Measurements from ENCODE around the gene GSTP1.

GRCh38 chr11:67588136-67588503 is 4.5 kb downstream of the GSTP1 start:
- TF ChIP-seq CTCF (IDR thresholded peaks at IDR 0.05; ENCODE audit: low read depth, low read length, poor library complexity, severe bottlenecking) (no peak), EZH2phosphoT487 (IDR thresholded peaks at IDR 0.05; ENCODE audit: borderline replicate concordance, low read length) (no peak)
